ENCODE results near the gene LPIN1.

LPIN1 gene

GRCh38 chr2:11871421-11871820, 125.0 kb downstream of the LPIN1 start:
- no peak for TF ChIP-seq CTCF (IDR thresholded peaks at IDR 0.05; ENCODE audit: low read depth, low read length, missing control alignments)
- no peak overlapping the region for H3K4me3 ChIP-seq (ENCODE audit: low read depth, low read length)
- DNase-seq (ENCODE audit: low read depth), result no peak
- in situ Hi-C loops (cut with HindIII; ENCODE audit: low sequenced_read_pairs), result loop anchor here (25.0 kb wide), 3 partner anchors 291 to 1141 kb away; no protein-coding TSS in a partner anchor

- no peak for TF ChIP-seq CTCF (IDR thresholded peaks at IDR 0.05; ENCODE audit: low read depth, low read length, missing control alignments)
- DNase-seq (ENCODE audit: low read depth), result no peak
- H3K4me3 ChIP-seq (ENCODE audit: low read depth, low read length), result no peak overlapping the region
- in situ Hi-C loops (cut with HindIII; ENCODE audit: low sequenced_read_pairs), result loop anchor here (25.0 kb wide), 3 partner anchors 290 to 1140 kb away; no protein-coding TSS in a partner anchor
Measured at GRCh38 chr2:11872247-11872947, 126.0 kb downstream of the LPIN1 start.

- DNase-seq (ENCODE audit: low read depth), result no peak
- H3K4me3 ChIP-seq (ENCODE audit: low read depth, low read length), result no peak overlapping the region
- no peak for TF ChIP-seq CTCF (IDR thresholded peaks at IDR 0.05; ENCODE audit: low read depth, low read length, missing control alignments)
- in situ Hi-C loops (cut with HindIII; ENCODE audit: low sequenced_read_pairs), result loop anchor here (25.0 kb wide), 3 partner anchors 289 to 1139 kb away; no protein-coding TSS in a partner anchor
Measured at GRCh38 chr2:11872948-11873269, 126.5 kb downstream of the LPIN1 start.

- in situ Hi-C loops (cut with HindIII; ENCODE audit: low sequenced_read_pairs), result loop anchor here (25.0 kb wide), 3 partner anchors 289 to 1139 kb away; no protein-coding TSS in a partner anchor
- no peak overlapping the region for H3K4me3 ChIP-seq (ENCODE audit: low read depth, low read length)
- DNase-seq (ENCODE audit: low read depth), result no peak
- TF ChIP-seq CTCF (IDR thresholded peaks at IDR 0.05; ENCODE audit: low read depth, low read length, missing control alignments), result no peak
Measured at GRCh38 chr2:11873356-11874154, 127.1 kb downstream of the LPIN1 start.

- TF ChIP-seq CTCF (IDR thresholded peaks at IDR 0.05; ENCODE audit: low read depth, low read length, missing control alignments), result no peak
- in situ Hi-C loops (cut with HindIII; ENCODE audit: low sequenced_read_pairs), result loop anchor here (25.0 kb wide), 3 partner anchors 287 to 1137 kb away; no protein-coding TSS in a partner anchor
- no peak for DNase-seq (ENCODE audit: low read depth)
- no peak overlapping the region for H3K4me3 ChIP-seq (ENCODE audit: low read depth, low read length)
Measured at GRCh38 chr2:11874861-11875260, 128.4 kb downstream of the LPIN1 start.

GRCh38 chr2:11875481-11875880, 129.0 kb downstream of the LPIN1 start:
- TF ChIP-seq CTCF (IDR thresholded peaks at IDR 0.05; ENCODE audit: low read depth, low read length, missing control alignments), result no peak
- in situ Hi-C loops (cut with HindIII; ENCODE audit: low sequenced_read_pairs), result no loop called here
- H3K4me3 ChIP-seq (ENCODE audit: low read depth, low read length), result no peak overlapping the region
- no peak for DNase-seq (ENCODE audit: low read depth)

All from astrocyte of the cerebellum (primary cell).